SU-DHL-6 (cell line): ENCODE data around the gene IL3.

Source experiments
- CTCF ChIP-seq: fragments of 200-600 bp; sonication (generic); IDR thresholded peaks from one replicate; pipeline ENCODE4 v1.5.1; 2017; ENCODE audit warnings: antibody characterized with exemption, mild to moderate bottlenecking, low read length, moderate library complexity; ENCODE audit not compliant: insufficient read depth, poor library complexity, severe bottlenecking
- EZH2phosphoT487 ChIP-seq: fragments of 200-600 bp; sonication (generic), shearing (Covaris generic); conservative IDR thresholded peaks from 2 replicates; pipeline ENCODE4 v1.6.1; 2018; ENCODE audit warnings: mild to moderate bottlenecking, antibody characterized with exemption, low read length, moderate library complexity, mixed read lengths

GRCh38 chr5:132058646-132059042 is 1.8 kb upstream of the IL3 start:
- TF ChIP-seq CTCF (no peak), EZH2phosphoT487 (no peak)
